Measurements from ENCODE around the gene STXBP6.

DNA sequence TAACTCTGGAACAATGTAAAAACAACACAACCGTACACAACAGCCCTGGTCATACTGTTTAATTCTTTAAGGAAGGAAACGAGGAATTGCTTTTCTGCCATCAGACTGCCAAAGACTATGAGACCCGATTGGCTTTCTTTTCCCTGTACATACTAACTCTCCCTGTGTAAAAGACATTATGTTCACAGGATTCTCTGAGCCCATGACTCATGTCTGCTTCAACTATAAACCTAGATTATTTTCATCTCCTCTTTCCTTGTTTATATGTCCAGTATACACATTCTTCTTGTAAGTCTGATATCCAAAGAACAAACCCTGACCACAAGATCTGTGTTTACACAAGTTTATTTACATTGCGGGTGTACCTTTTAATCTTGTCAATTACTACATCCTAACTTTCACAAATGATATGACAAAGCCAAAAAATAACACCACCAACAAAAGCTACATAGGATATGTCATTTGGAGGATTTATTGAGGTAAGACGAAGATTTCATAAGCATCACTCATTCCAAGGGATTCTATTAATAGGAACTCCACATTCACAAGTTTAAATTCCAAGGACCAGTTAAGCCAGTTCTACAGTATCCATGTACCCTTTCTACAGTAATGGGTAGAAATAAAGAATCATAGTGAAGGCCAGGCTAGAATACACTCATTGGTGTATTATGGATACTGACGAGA lies 67.3 kb downstream of the STXBP6 start:
- TF ChIP-seq, protein P1, sequence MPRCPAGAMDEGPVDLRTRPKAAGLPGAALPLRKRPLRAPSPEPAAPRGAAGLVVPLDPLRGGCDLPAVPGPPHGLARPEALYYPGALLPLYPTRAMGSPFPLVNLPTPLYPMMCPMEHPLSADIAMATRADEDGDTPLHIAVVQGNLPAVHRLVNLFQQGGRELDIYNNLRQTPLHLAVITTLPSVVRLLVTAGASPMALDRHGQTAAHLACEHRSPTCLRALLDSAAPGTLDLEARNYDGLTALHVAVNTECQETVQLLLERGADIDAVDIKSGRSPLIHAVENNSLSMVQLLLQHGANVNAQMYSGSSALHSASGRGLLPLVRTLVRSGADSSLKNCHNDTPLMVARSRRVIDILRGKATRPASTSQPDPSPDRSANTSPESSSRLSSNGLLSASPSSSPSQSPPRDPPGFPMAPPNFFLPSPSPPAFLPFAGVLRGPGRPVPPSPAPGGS (IDR thresholded peaks at IDR 0.05; ENCODE audit: borderline replicate concordance, insufficient read depth, low read depth, low read length, poor library complexity, severe bottlenecking), result no peak
- TF ChIP-seq EGR1 (IDR thresholded peaks at IDR 0.05; ENCODE audit: borderline replicate concordance in 1 of 2, low read depth in 2 of 2, low read length in 2 of 2) (no peak), HCFC1 (IDR thresholded peaks at IDR 0.05; ENCODE audit: low read length) (no peak), POLR2AphosphoS5 (IDR thresholded peaks at IDR 0.05; ENCODE audit: low read length) (no peak), HDGF (IDR thresholded peaks at IDR 0.05) (no peak), EZH2 (IDR thresholded peaks at IDR 0.05; ENCODE audit: borderline replicate concordance, control insufficient read depth, low read depth, low read length) (no peak), CHD2 (IDR thresholded peaks at IDR 0.05; ENCODE audit: borderline replicate concordance, low read depth, low read length) (no peak), RFX5 (IDR thresholded peaks at IDR 0.05; ENCODE audit: low read depth, low read length) (no peak), NRF1 (conservative IDR thresholded peaks at IDR 0.05; ENCODE audit: low read depth, low read length) (no peak), JUND (IDR thresholded peaks at IDR 0.05; ENCODE audit: low read depth, low read length) (no peak)
- TF ChIP-seq, protein P2, sequence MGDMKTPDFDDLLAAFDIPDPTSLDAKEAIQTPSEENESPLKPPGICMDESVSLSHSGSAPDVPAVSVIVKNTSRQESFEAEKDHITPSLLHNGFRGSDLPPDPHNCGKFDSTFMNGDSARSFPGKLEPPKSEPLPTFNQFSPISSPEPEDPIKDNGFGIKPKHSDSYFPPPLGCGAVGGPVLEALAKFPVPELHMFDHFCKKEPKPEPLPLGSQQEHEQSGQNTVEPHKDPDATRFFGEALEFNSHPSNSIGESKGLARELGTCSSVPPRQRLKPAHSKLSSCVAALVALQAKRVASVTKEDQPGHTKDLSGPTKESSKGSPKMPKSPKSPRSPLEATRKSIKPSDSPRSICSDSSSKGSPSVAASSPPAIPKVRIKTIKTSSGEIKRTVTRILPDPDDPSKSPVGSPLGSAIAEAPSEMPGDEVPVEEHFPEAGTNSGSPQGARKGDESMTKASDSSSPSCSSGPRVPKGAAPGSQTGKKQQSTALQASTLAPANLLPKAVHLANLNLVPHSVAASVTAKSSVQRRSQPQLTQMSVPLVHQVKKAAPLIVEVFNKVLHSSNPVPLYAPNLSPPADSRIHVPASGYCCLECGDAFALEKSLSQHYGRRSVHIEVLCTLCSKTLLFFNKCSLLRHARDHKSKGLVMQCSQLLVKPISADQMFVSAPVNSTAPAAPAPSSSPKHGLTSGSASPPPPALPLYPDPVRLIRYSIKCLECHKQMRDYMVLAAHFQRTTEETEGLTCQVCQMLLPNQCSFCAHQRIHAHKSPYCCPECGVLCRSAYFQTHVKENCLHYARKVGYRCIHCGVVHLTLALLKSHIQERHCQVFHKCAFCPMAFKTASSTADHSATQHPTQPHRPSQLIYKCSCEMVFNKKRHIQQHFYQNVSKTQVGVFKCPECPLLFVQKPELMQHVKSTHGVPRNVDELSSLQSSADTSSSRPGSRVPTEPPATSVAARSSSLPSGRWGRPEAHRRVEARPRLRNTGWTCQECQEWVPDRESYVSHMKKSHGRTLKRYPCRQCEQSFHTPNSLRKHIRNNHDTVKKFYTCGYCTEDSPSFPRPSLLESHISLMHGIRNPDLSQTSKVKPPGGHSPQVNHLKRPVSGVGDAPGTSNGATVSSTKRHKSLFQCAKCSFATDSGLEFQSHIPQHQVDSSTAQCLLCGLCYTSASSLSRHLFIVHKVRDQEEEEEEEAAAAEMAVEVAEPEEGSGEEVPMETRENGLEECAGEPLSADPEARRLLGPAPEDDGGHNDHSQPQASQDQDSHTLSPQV (IDR thresholded peaks at IDR 0.05), result no peak
- TF ChIP-seq, protein P3, sequence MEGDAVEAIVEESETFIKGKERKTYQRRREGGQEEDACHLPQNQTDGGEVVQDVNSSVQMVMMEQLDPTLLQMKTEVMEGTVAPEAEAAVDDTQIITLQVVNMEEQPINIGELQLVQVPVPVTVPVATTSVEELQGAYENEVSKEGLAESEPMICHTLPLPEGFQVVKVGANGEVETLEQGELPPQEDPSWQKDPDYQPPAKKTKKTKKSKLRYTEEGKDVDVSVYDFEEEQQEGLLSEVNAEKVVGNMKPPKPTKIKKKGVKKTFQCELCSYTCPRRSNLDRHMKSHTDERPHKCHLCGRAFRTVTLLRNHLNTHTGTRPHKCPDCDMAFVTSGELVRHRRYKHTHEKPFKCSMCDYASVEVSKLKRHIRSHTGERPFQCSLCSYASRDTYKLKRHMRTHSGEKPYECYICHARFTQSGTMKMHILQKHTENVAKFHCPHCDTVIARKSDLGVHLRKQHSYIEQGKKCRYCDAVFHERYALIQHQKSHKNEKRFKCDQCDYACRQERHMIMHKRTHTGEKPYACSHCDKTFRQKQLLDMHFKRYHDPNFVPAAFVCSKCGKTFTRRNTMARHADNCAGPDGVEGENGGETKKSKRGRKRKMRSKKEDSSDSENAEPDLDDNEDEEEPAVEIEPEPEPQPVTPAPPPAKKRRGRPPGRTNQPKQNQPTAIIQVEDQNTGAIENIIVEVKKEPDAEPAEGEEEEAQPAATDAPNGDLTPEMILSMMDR (IDR thresholded peaks at IDR 0.05 in 2 of 3, conservative IDR thresholded peaks at IDR 0.05 in 1 of 3; ENCODE audit: control insufficient read depth in 2 of 3, extremely low read depth in 1 of 3, insufficient read depth in 1 of 3, low read depth in 3 of 3, low read length in 3 of 3), result no peak
